GM18909 (cell line): ENCODE data around the gene RFC5.
"Not testable (repeated sequence)": the region's sequence is repeated elsewhere in the genome, so short reads cannot be mapped to it uniquely, and the experiment has no call there.

ENCODE experiments used
- ATAC-seq: cut with Tn5 transposase; IDR thresholded peaks from one replicate; pipeline ENCODE4 v1.9.1; 2021; ENCODE audit warnings: mild to moderate bottlenecking; ENCODE audit not compliant: unreplicated experiment, poor library complexity

Gene RFC5

GRCh38 chr12:118013283-118013682 lies 3.2 kb upstream of the RFC5 start:
- no peak for ATAC-seq

GRCh38 chr12:118015306-118015705 lies 1.2 kb upstream of the RFC5 start:
- no peak for ATAC-seq

GRCh38 chr12:118015944-118016343 lies 559 bp upstream of the RFC5 start:
- ATAC-seq = no peak

GRCh38 chr12:118017926-118018325 lies 1.4 kb downstream of the RFC5 start:
- no peak for ATAC-seq

GRCh38 chr12:118020036-118020435 lies 3.5 kb downstream of the RFC5 start:
- ATAC-seq = no peak

- ATAC-seq = not testable (repeated sequence)
Observed at GRCh38 chr12:118022097-118022727, 5.7 kb downstream of the RFC5 start.

- ATAC-seq = no peak
Observed at GRCh38 chr12:118022728-118023109, 6.2 kb downstream of the RFC5 start.

GRCh38 chr12:118023301-118023860 lies 6.9 kb downstream of the RFC5 start:
- no peak for ATAC-seq

GRCh38 chr12:118025168-118025567 lies 8.7 kb downstream of the RFC5 start:
- ATAC-seq = no peak

- no peak for ATAC-seq
Observed at GRCh38 chr12:118029166-118029565, 12.7 kb downstream of the RFC5 start.

GRCh38 chr12:118032188-118032587 lies 15.7 kb downstream of the RFC5 start:
- no peak for ATAC-seq

- no peak for ATAC-seq
Observed at GRCh38 chr12:118033323-118033722, 16.8 kb downstream of the RFC5 start.

- ATAC-seq = no peak
Observed at GRCh38 chr12:118033902-118034301, 17.4 kb downstream of the RFC5 start.

- no peak for ATAC-seq
Observed at GRCh38 chr12:118034429-118035189, 18.1 kb downstream of the RFC5 start.

GRCh38 chr12:118035190-118036041 lies 18.9 kb downstream of the RFC5 start:
- ATAC-seq = peak; percentile 85

GRCh38 chr12:118036672-118037411 lies 20.3 kb downstream of the RFC5 start:
- ATAC-seq = no peak

GRCh38 chr12:118038137-118038536 lies 21.6 kb downstream of the RFC5 start:
- no peak for ATAC-seq

- no peak for ATAC-seq
Observed at GRCh38 chr12:118042091-118042490, 25.6 kb downstream of the RFC5 start.

- ATAC-seq = no peak
Observed at GRCh38 chr12:118044075-118044474, 27.6 kb downstream of the RFC5 start.

GRCh38 chr12:118044577-118044976 lies 28.1 kb downstream of the RFC5 start:
- ATAC-seq = no peak
